Smooth muscle cell (in vitro differentiated cells): ENCODE measurements around the gene ANKMY1. TPM values are rescaled to one million over a fixed set of nuclear protein-coding genes. Genes with fewer than 3 reads are reported as not detected.

Source experiments
- DNase-seq: peaks from one replicate; lab custom pipeline; 2025; ENCODE audit not compliant: unreplicated experiment; lab: John Stamatoyannopoulos, UW
- H2AFZ ChIP-seq: fragments of 200-600 bp; sonication (generic); 2 replicates; pipeline ENCODE4 v1.6.0; 2016; ENCODE audit warnings: antibody characterized with exemption, low read depth, mild to moderate bottlenecking
- H3F3A ChIP-seq: fragments of 200-600 bp; sonication (generic); 2 replicates; pipeline ENCODE4 v1.6.0; 2017; ENCODE audit warnings: antibody characterized with exemption, low read depth
- H3K27ac ChIP-seq: fragments of 200-600 bp; sonication (generic); 2 replicates; pipeline ENCODE4 v1.5.1; 2016; ENCODE audit warnings: low read depth, mild to moderate bottlenecking
- H3K27me3 ChIP-seq: fragments of 200-600 bp; sonication (generic); 2 replicates; pipeline ENCODE4 v1.6.1; 2016; ENCODE audit warnings: low read depth, mild to moderate bottlenecking
- H3K36me3 ChIP-seq: fragments of 200-600 bp; sonication (generic); 2 replicates; pipeline ENCODE4 v1.5.1; 2016; ENCODE audit warnings: low read depth
- H3K4me1 ChIP-seq: fragments of 200-600 bp; sonication (generic); 2 replicates; pipeline ENCODE4 v1.5.1; 2016; ENCODE audit warnings: low read depth
- H3K4me2 ChIP-seq: fragments of 200-600 bp; sonication (generic); 2 replicates; pipeline ENCODE4 v1.6.0; 2016; ENCODE audit warnings: mild to moderate bottlenecking
- H3K4me3 ChIP-seq: fragments of 200-600 bp; sonication (generic); 2 replicates; pipeline ENCODE4 v1.5.1; 2016; ENCODE audit warnings: mild to moderate bottlenecking
- H3K79me2 ChIP-seq: fragments of 200-600 bp; sonication (generic); 2 replicates; pipeline ENCODE4 v1.6.0; 2016; ENCODE audit warnings: low read depth, mild to moderate bottlenecking
- H3K9ac ChIP-seq: fragments of 200-600 bp; sonication (generic); 2 replicates; pipeline ENCODE4 v1.6.0; 2016; ENCODE audit warnings: low read depth
- H3K9me3 ChIP-seq: fragments of 200-600 bp; sonication (generic); replicated peaks from 2 replicates; pipeline ENCODE4 v1.5.1; 2016; ENCODE audit warnings: low read depth
- H4K20me1 ChIP-seq: fragments of 200-600 bp; sonication (generic); 2 replicates; pipeline ENCODE4 v1.6.0; 2016; ENCODE audit warnings: low read depth
- CTCF ChIP-seq: fragments of 200-600 bp; sonication (generic); IDR thresholded peaks from 2 replicates; pipeline ENCODE4 v1.5.1; 2017; ENCODE audit warnings: borderline replicate concordance, mild to moderate bottlenecking, antibody characterized with exemption; ENCODE audit not compliant: insufficient read depth, poor library complexity, severe bottlenecking
- WGBS: methylation state at CpG from one replicate; pipeline ENCODE4 v1.1.7; 2016; ENCODE audit warnings: low lambda C conversion rate; 5-methylcytosine and 5-hydroxymethylcytosine counted together
- polyA plus RNA-seq: library from polyadenylated mRNA; unstranded; fragments of >200 nt; fragmentation: Nextera tagmentation; extraction: Ambion mirVana; gene quantifications from 2 replicates; pipeline ENCODE4 v1.2.1, GENCODE V29; 2016
- total RNA-seq: library from RNA; depleted of rRNA; stranded (reverse); fragments of >200 nt; gene quantifications from 2 replicates; pipeline ENCODE4 v1.2.3, GENCODE V29; 2014

Gene ANKMY1
- total and polyA plus RNA-seq, 2 experiments from 2014 or later = 6.4 to 8.7 TPM

GRCh38 chr2:240499309-240500301 lies 58.2 kb downstream of the ANKMY1 start:
- H3K4me2 ChIP-seq = no peak overlapping the region
- no peaks in the 10 kb centered on the region for H4K20me1 ChIP-seq
- no peaks in the 10 kb centered on the region for H3K79me2 ChIP-seq
- no peaks in the 10 kb centered on the region for H3K27me3 ChIP-seq
- H3K9me3 ChIP-seq = no peaks in the 10 kb centered on the region
- WGBS = 89% methylated on average over 30 of the region's 32 CpGs
- DNase-seq = no peak
- no peak overlapping the region for H3K9ac ChIP-seq
- no peak overlapping the region for H3K27ac ChIP-seq
- no peaks in the 10 kb centered on the region for H3K4me1 ChIP-seq
- H3K4me3 ChIP-seq = no peak overlapping the region
- TF ChIP-seq CTCF = no peak
- no peak overlapping the region for H2AFZ ChIP-seq
- H3K36me3 ChIP-seq = no peaks in the 10 kb centered on the region
- no peaks in the 10 kb centered on the region for H3F3A ChIP-seq

- no peaks in the 10 kb centered on the region for H3K27me3 ChIP-seq
- TF ChIP-seq CTCF = no peak
- no peaks in the 10 kb centered on the region for H3K36me3 ChIP-seq
- no peaks in the 10 kb centered on the region for H4K20me1 ChIP-seq
- WGBS = 95% methylated on average over 9 of the region's 9 CpGs
- H3K27ac ChIP-seq = no peak overlapping the region
- H3K9me3 ChIP-seq = no peaks in the 10 kb centered on the region
- H3K9ac ChIP-seq = no peak overlapping the region
- H3K79me2 ChIP-seq = no peaks in the 10 kb centered on the region
- H3K4me1 ChIP-seq = no peaks in the 10 kb centered on the region
- no peak for DNase-seq
- no peak overlapping the region for H2AFZ ChIP-seq
- no peak overlapping the region for H3K4me2 ChIP-seq
- no peaks in the 10 kb centered on the region for H3F3A ChIP-seq
- no peak overlapping the region for H3K4me3 ChIP-seq
Measured at GRCh38 chr2:240498958-240499260, 58.9 kb downstream of the ANKMY1 start.

- no peaks in the 10 kb centered on the region for H3K4me1 ChIP-seq
- H3K79me2 ChIP-seq = no peaks in the 10 kb centered on the region
- no peaks in the 10 kb centered on the region for H3K9me3 ChIP-seq
- no peak overlapping the region for H2AFZ ChIP-seq
- H3K27ac ChIP-seq = no peak overlapping the region
- no peaks in the 10 kb centered on the region for H3K27me3 ChIP-seq
- H3F3A ChIP-seq = no peaks in the 10 kb centered on the region
- no peaks in the 10 kb centered on the region for H4K20me1 ChIP-seq
- no peaks in the 10 kb centered on the region for H3K36me3 ChIP-seq
- DNase-seq = no peak
- H3K4me2 ChIP-seq = no peak overlapping the region
- H3K4me3 ChIP-seq = no peak overlapping the region
- no peak for TF ChIP-seq CTCF
- no peak overlapping the region for H3K9ac ChIP-seq
- 91% methylated on average over 6 of the region's 13 CpGs for WGBS
Measured at GRCh38 chr2:240498171-240498957, 59.4 kb downstream of the ANKMY1 start.
